Fibroblast of the aortic adventitia (primary cell): Measurements from ENCODE around the gene PARD3B. TPM values are rescaled to one million over a fixed set of nuclear protein-coding genes. Genes with fewer than 3 reads are reported as not detected.

Experiments used
- DNase-seq: peaks from one replicate; pipeline ENCODE4 v3.0.0-alpha.2; 2010; ENCODE audit warnings: low read depth
- H3K4me3 ChIP-seq: 2 replicates; pipeline ENCODE4 v1.5.1; 2011; ENCODE audit warnings: low read depth, mild to moderate bottlenecking, control low read depth, low read length, moderate library complexity
- total RNA-seq: library from RNA; depleted of rRNA; stranded (reverse); fragments of >200 nt; gene quantifications from 2 replicates; pipeline ENCODE4 v1.2.3, GENCODE V29; 2012; ENCODE audit warnings: low replicate concordance
- TF ChIP-seq, protein P1 (sequence below): IDR thresholded peaks from 2 replicates; pipeline ENCODE4 v1.5.1; 2011; ENCODE audit warnings: mild to moderate bottlenecking, low read length, control low read depth, inconsistent platforms; ENCODE audit not compliant: insufficient read depth

PARD3B gene
- total RNA-seq, 1 donor = 15.9 TPM

GRCh38 chr2:205510345-205510744 is 965.1 kb downstream of the PARD3B start:
- TF ChIP-seq, protein P1, sequence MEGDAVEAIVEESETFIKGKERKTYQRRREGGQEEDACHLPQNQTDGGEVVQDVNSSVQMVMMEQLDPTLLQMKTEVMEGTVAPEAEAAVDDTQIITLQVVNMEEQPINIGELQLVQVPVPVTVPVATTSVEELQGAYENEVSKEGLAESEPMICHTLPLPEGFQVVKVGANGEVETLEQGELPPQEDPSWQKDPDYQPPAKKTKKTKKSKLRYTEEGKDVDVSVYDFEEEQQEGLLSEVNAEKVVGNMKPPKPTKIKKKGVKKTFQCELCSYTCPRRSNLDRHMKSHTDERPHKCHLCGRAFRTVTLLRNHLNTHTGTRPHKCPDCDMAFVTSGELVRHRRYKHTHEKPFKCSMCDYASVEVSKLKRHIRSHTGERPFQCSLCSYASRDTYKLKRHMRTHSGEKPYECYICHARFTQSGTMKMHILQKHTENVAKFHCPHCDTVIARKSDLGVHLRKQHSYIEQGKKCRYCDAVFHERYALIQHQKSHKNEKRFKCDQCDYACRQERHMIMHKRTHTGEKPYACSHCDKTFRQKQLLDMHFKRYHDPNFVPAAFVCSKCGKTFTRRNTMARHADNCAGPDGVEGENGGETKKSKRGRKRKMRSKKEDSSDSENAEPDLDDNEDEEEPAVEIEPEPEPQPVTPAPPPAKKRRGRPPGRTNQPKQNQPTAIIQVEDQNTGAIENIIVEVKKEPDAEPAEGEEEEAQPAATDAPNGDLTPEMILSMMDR = no peak
- DNase-seq = no peak
- no peak overlapping the region for H3K4me3 ChIP-seq

DNA sequence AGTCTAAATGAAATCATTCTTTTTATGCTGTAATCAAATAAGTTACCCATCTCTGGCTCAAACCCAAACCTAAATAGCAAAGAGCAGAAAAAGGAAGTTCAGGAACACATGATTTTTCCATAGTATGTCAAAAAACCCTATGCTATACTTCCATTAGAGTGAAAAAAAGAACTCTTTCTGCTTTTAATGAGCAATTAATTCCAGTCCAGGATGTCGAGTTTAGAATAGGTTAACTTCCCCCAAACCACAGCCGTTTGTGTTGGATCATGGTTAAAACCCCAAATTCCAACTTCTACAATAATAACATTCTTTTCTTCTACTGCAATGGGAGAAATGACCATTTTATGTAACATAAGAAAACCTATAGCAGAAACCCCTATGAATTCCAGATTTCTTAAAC is 965.9 kb downstream of the PARD3B start:
- TF ChIP-seq, protein P1 = no peak
- peak; percentile 4 for DNase-seq
- H3K4me3 ChIP-seq = no peak overlapping the region

DNA sequence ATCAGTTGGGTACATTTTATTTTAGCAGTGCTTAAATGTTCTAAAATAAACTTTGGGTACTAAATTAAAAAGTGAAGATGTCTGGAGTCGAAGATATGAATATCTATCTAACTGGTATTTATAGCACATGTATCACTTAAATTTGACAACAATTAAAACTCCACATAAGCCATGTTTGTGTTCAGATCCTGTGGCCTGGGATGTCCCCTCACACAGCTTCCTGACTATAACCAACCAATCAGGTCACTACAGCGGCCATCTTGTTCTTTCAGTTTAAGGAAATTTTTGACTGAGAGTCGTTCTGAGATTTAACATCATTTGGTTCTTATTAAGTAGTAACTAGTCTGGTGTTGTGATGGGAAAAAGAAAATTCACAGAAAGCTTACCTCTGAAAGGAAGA is 966.4 kb downstream of the PARD3B start:
- TF ChIP-seq, protein P1 = no peak
- DNase-seq = no peak
- no peak overlapping the region for H3K4me3 ChIP-seq

DNA sequence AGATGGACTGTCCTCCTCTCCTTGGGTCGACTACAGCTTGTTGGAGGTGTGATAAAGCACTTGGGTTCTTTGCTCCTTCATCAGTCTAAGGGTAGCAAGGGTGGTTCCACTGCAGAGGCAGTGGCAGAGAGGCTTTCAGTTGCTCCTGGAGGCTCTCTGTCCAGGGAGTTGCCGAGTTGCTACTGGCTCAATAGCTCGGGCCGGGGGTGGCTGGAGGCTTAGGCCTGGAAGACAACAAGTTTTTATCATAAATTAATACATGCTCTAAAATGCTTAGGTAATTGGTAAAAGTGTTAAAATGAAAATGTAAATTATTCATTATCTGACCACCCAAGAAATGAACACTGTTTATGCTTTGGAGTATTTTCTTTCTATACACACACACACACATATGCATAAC is 975.0 kb downstream of the PARD3B start:
- H3K4me3 ChIP-seq = no peak overlapping the region
- TF ChIP-seq, protein P1 = no peak
- no peak for DNase-seq

DNA sequence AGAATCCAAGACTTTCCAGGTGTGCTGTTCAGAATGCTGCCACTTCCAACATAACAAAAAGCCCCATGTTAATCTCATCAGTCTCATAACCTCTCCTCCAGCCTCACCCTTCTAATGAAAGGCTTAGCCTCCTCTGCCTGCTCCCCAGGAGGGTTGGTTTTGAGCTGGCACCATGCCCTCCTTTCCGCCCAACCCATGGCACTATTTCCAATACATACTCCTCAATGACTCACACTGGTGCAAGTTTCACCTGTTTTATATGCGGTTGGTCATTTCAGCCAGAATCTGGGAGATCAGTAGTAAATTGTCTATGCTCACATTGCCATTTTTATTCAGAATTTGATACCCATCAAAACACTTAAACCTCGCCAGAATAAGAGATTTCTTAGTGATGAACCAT is 979.4 kb downstream of the PARD3B start:
- no peak for DNase-seq
- TF ChIP-seq, protein P1 = no peak

DNA sequence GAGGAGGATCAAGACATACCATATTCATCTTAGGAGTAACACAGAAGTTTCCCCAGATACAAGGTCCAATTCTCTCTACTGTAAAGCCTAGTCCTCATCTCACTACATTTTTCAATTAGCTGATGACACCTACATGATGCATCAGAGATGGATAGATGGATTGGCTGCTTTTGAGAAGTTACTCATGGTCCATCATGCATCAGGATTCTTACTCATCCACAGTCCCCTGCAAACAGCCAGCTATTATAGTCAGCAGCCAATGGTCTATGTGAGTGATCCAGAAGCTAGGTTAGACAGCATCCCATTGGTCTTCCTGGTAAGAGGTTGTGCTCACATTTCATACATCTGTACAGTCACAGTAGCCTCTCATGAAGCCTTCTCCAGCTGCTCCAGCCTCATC is 982.5 kb downstream of the PARD3B start:
- TF ChIP-seq, protein P1 = no peak
- no peak for DNase-seq
- H3K4me3 ChIP-seq = no peak overlapping the region

More for the DNA sequence above, 979.4 kb downstream of the PARD3B start:
- H3K4me3 ChIP-seq = no peak overlapping the region

DNA sequence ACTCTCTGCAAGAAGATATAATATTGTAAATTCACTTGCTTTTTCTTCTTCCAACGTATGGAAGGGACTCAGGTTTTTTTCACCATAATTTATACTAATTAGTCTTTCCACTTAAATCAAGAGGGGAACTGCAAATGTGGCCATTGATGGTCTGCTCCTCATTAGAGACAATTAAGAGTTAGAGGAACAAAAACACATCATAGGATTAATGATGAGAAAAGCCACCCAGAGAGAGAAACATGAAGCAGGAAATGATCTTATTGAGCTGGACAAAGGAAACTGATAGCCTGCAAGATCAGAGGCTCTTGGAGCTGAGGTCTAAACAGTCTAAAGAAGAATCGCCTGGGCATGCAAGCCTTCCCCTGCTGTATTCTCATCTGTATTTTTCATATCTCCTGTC is 985.8 kb downstream of the PARD3B start:
- H3K4me3 ChIP-seq = no peak overlapping the region
- TF ChIP-seq, protein P1 = no peak
- DNase-seq = no peak
